ENCODE results near the gene STAP2.

The STAP2 gene

DNA sequence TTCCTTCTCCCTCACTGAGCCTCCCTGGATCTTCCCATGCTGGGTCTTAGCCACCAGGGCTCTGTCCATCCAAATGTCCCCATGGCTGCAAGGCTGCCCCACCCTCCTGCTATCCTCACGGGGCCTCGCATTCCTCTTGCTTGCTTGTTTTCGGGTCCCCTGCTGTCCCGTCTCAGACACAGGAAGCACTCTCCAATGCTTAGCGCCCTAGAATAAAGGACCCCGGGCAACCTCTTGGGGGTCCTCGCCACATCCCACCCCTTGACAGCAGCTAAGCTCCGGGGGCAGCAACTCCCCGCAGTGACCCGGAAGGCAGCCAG lies 38.0 kb upstream of the STAP2 start:
- Histone ChIP-seq H2BK12ac (ENCODE audit: low read length) (peak overlapping the region; percentile 35), H3K4me1 (ENCODE audit: control insufficient read depth in 1 of 2, insufficient read depth in 2 of 2, low read length in 2 of 2) (peaks cover 50 to 53% of the 10 kb centered on the region in 2 experiments), H3K9ac (ENCODE audit: low read length) (no peak overlapping the region), H4K12ac (ENCODE audit: low read depth, low read length) (no peak overlapping the region), H3K9me3 (ENCODE audit: insufficient read depth, low read depth, low read length) (peaks cover 3% of the 10 kb centered on the region), H3K4ac (ENCODE audit: low read depth, low read length) (no peak overlapping the region), H3K79me1 (ENCODE audit: low read length) (peaks cover 34% of the 10 kb centered on the region), H2BK5ac (ENCODE audit: low read depth, low read length, poor library complexity) (no peak overlapping the region), H3K27ac (ENCODE audit: low read depth, low read length) (peak overlapping the region; percentile 81), H4K8ac (ENCODE audit: low read depth, low read length) (peak overlapping the region; percentile 11), H3K79me2 (ENCODE audit: control insufficient read depth, insufficient read depth, low read length, poor library complexity) (peaks cover 24% of the 10 kb centered on the region), H3K4me2 (ENCODE audit: low read length) (no peak overlapping the region), H3K27me3 (ENCODE audit: insufficient read depth, low read length) (no peaks in the 10 kb centered on the region), H2AFZ (ENCODE audit: insufficient read depth, low read length, poor library complexity) (no peak overlapping the region), H3K23ac (ENCODE audit: low read length) (no peak overlapping the region), H3K4me3 (ENCODE audit: low read depth, low read length) (no peak overlapping the region), H2BK120ac (ENCODE audit: insufficient read depth, low read length, poor library complexity) (no peak overlapping the region), H4K91ac (ENCODE audit: low read depth, low read length) (peak overlapping the region; percentile 38), H3K14ac (ENCODE audit: low read length) (no peak overlapping the region), H3K36me3 (ENCODE audit: control insufficient read depth in 1 of 2, insufficient read depth in 2 of 2, low read length in 2 of 2) (peaks cover 10 to 21% of the 10 kb centered on the region in 2 experiments), H3K18ac (ENCODE audit: low read length) (peak overlapping the region; percentile 54), H2AK5ac (ENCODE audit: low read length) (no peak overlapping the region)
- WGBS (ENCODE audit: extremely low coverage, insufficient coverage, insufficient read length): no CpG with 5 or more reads among the region's 10 CpGs
- DNase-seq: no peak

GRCh38 chr19:4376028-4376670 lies 37.5 kb upstream of the STAP2 start:
- peaks cover 50 to 53% of the 10 kb centered on the region in 2 experiments for H3K4me1 ChIP-seq (ENCODE audit: control insufficient read depth in 1 of 2, insufficient read depth in 2 of 2, low read length in 2 of 2)
- WGBS (ENCODE audit: extremely low coverage, insufficient coverage, insufficient read length): no CpG with 5 or more reads among the region's 16 CpGs

DNA sequence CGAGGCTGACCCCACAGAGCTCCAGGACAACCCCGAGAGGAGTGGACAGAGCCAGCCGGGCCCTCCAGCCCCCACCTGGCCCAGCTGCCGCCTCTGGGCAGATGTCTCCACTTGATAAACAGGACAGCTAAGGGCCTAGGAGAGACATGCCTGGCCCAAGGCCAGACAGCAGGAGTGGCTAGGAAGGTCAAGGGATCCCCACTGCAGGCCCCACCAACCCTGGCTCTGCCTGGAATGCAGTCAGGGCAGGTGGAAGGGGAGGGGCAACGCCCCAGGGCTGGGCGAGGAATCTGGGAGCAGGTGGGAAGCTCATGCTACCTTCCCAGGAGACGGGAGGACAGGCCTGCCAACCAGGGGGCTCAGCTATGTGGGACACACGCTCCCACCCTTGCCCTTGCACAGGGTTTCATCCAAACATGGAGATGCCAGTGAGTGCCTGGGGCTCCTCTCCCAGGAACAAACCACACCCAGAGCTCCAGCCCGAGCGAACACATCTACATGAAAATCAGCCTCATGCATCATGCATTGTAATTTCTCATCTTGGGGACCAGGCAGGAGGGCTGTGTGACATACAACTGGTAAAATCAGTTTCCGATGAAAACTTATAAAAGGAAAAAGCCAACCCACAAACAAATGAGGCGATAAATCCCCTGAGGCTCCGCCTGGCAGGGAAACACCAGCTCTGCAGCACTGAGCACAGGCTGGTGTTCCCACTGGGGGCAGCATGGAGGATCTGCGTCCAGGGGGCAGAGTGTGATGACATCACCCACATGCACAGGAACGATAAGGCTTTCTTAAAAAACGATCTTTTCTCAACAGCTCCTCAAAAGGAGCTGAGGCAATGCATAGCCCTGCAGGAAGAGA lies 36.8 kb upstream of the STAP2 start:
- H3K4me1 ChIP-seq (ENCODE audit: control insufficient read depth in 1 of 2, insufficient read depth in 2 of 2, low read length in 2 of 2): peaks cover 50 to 53% of the 10 kb centered on the region in 2 experiments
- peak overlapping the region; percentile 78 for H2AK5ac ChIP-seq (ENCODE audit: low read length)
- no CpG with 5 or more reads among the region's 16 CpGs for WGBS (ENCODE audit: extremely low coverage, insufficient coverage, insufficient read length)
- peak overlapping the region; percentile 87 for H2BK12ac ChIP-seq (ENCODE audit: low read length)
- H3K14ac ChIP-seq (ENCODE audit: low read length): peak overlapping the region; percentile 94
- H4K12ac ChIP-seq (ENCODE audit: low read depth, low read length): no peak overlapping the region
- peak overlapping the region; percentile 94 for H3K18ac ChIP-seq (ENCODE audit: low read length)
- peaks cover 34% of the 10 kb centered on the region for H3K79me1 ChIP-seq (ENCODE audit: low read length)
- H3K4ac ChIP-seq (ENCODE audit: low read depth, low read length): peak overlapping the region; percentile 77
- peak overlapping the region; percentile 84 for H4K8ac ChIP-seq (ENCODE audit: low read depth, low read length)
- peak overlapping the region; percentile 97 for H3K27ac ChIP-seq (ENCODE audit: low read depth, low read length)
- peaks cover 26% of the 10 kb centered on the region for H3K79me2 ChIP-seq (ENCODE audit: control insufficient read depth, insufficient read depth, low read length, poor library complexity)
- peak overlapping the region; percentile 95 for H2BK120ac ChIP-seq (ENCODE audit: insufficient read depth, low read length, poor library complexity)
- H3K9me3 ChIP-seq (ENCODE audit: insufficient read depth, low read depth, low read length): peaks cover 3% of the 10 kb centered on the region
- H3K4me2 ChIP-seq (ENCODE audit: low read length): peak overlapping the region; percentile 55
- H3K27me3 ChIP-seq (ENCODE audit: insufficient read depth, low read length): no peaks in the 10 kb centered on the region
- H3K9ac ChIP-seq (ENCODE audit: low read length): no peak overlapping the region
- peak overlapping the region; percentile 58 for H2AFZ ChIP-seq (ENCODE audit: insufficient read depth, low read length, poor library complexity)
- DNase-seq: peak; percentile 99
- no peak overlapping the region for H3K4me3 ChIP-seq (ENCODE audit: low read depth, low read length)
- peaks cover 18 to 29% of the 10 kb centered on the region in 2 experiments for H3K36me3 ChIP-seq (ENCODE audit: control insufficient read depth in 1 of 2, insufficient read depth in 2 of 2, low read length in 2 of 2)
- no peak overlapping the region for H3K23ac ChIP-seq (ENCODE audit: low read length)
- peak overlapping the region; percentile 98 for H4K91ac ChIP-seq (ENCODE audit: low read depth, low read length)
- H2BK5ac ChIP-seq (ENCODE audit: low read depth, low read length, poor library complexity): peak overlapping the region; percentile 93

More at GRCh38 chr19:4376028-4376670, 37.5 kb upstream of the STAP2 start:
- Histone ChIP-seq H2AFZ (ENCODE audit: insufficient read depth, low read length, poor library complexity) (no peak overlapping the region), H3K9ac (ENCODE audit: low read length) (no peak overlapping the region), H4K8ac (ENCODE audit: low read depth, low read length) (peak overlapping the region; percentile 11), H2BK120ac (ENCODE audit: insufficient read depth, low read length, poor library complexity) (peak overlapping the region; percentile 44), H2BK12ac (ENCODE audit: low read length) (peak overlapping the region; percentile 35), H3K79me1 (ENCODE audit: low read length) (peaks cover 34% of the 10 kb centered on the region), H3K4me3 (ENCODE audit: low read depth, low read length) (no peak overlapping the region), H3K27me3 (ENCODE audit: insufficient read depth, low read length) (no peaks in the 10 kb centered on the region), H3K18ac (ENCODE audit: low read length) (peak overlapping the region; percentile 54), H3K4me2 (ENCODE audit: low read length) (peak overlapping the region; percentile 14), H2BK5ac (ENCODE audit: low read depth, low read length, poor library complexity) (no peak overlapping the region), H3K79me2 (ENCODE audit: control insufficient read depth, insufficient read depth, low read length, poor library complexity) (peaks cover 26% of the 10 kb centered on the region), H3K27ac (ENCODE audit: low read depth, low read length) (peak overlapping the region; percentile 81), H4K12ac (ENCODE audit: low read depth, low read length) (no peak overlapping the region), H3K4ac (ENCODE audit: low read depth, low read length) (no peak overlapping the region), H2AK5ac (ENCODE audit: low read length) (no peak overlapping the region), H3K36me3 (ENCODE audit: control insufficient read depth in 1 of 2, insufficient read depth in 2 of 2, low read length in 2 of 2) (peaks cover 15 to 26% of the 10 kb centered on the region in 2 experiments), H3K23ac (ENCODE audit: low read length) (no peak overlapping the region), H3K9me3 (ENCODE audit: insufficient read depth, low read depth, low read length) (peaks cover 3% of the 10 kb centered on the region), H3K14ac (ENCODE audit: low read length) (no peak overlapping the region), H4K91ac (ENCODE audit: low read depth, low read length) (peak overlapping the region; percentile 38)
- DNase-seq: no peak

- Histone ChIP-seq H3K4me1 (ENCODE audit: control insufficient read depth in 1 of 2, insufficient read depth in 2 of 2, low read length in 2 of 2) (peaks cover 50 to 55% of the 10 kb centered on the region in 2 experiments), H2BK5ac (ENCODE audit: low read depth, low read length, poor library complexity) (peak overlapping the region; percentile 93), H3K4me2 (ENCODE audit: low read length) (peak overlapping the region; percentile 55), H4K12ac (ENCODE audit: low read depth, low read length) (peak overlapping the region; percentile 18), H2BK12ac (ENCODE audit: low read length) (peak overlapping the region; percentile 87), H3K18ac (ENCODE audit: low read length) (peak overlapping the region; percentile 94), H3K27me3 (ENCODE audit: insufficient read depth, low read length) (no peaks in the 10 kb centered on the region), H3K14ac (ENCODE audit: low read length) (peak overlapping the region; percentile 94), H3K79me2 (ENCODE audit: control insufficient read depth, insufficient read depth, low read length, poor library complexity) (peaks cover 26% of the 10 kb centered on the region), H3K79me1 (ENCODE audit: low read length) (peaks cover 34% of the 10 kb centered on the region), H4K91ac (ENCODE audit: low read depth, low read length) (peak overlapping the region; percentile 98), H4K8ac (ENCODE audit: low read depth, low read length) (peak overlapping the region; percentile 84), H3K27ac (ENCODE audit: low read depth, low read length) (peak overlapping the region; percentile 97), H3K9me3 (ENCODE audit: insufficient read depth, low read depth, low read length) (peaks cover 1% of the 10 kb centered on the region), H2AK5ac (ENCODE audit: low read length) (peak overlapping the region; percentile 78), H3K4me3 (ENCODE audit: low read depth, low read length) (no peak overlapping the region), H3K4ac (ENCODE audit: low read depth, low read length) (peak overlapping the region; percentile 77), H3K9ac (ENCODE audit: low read length) (no peak overlapping the region), H2BK120ac (ENCODE audit: insufficient read depth, low read length, poor library complexity) (peak overlapping the region; percentile 95), H3K23ac (ENCODE audit: low read length) (no peak overlapping the region), H3K36me3 (ENCODE audit: control insufficient read depth in 1 of 2, insufficient read depth in 2 of 2, low read length in 2 of 2) (peaks cover 18 to 22% of the 10 kb centered on the region in 2 experiments), H2AFZ (ENCODE audit: insufficient read depth, low read length, poor library complexity) (peak overlapping the region; percentile 58)
- no CpG with 5 or more reads among the region's 27 CpGs for WGBS (ENCODE audit: extremely low coverage, insufficient coverage, insufficient read length)
- peak; percentile 94 to 97 for DNase-seq
Observed at GRCh38 chr19:4374498-4375163, 36.0 kb upstream of the STAP2 start.
